NCI-H748 (cell line): Measurements from ENCODE around the gene UGGT2.

Experiments
- DNase-seq: peaks from one replicate; lab custom pipeline; 2025; ENCODE audit not compliant: unreplicated experiment; lab: John Stamatoyannopoulos, UW

The UGGT2 gene, protein sequence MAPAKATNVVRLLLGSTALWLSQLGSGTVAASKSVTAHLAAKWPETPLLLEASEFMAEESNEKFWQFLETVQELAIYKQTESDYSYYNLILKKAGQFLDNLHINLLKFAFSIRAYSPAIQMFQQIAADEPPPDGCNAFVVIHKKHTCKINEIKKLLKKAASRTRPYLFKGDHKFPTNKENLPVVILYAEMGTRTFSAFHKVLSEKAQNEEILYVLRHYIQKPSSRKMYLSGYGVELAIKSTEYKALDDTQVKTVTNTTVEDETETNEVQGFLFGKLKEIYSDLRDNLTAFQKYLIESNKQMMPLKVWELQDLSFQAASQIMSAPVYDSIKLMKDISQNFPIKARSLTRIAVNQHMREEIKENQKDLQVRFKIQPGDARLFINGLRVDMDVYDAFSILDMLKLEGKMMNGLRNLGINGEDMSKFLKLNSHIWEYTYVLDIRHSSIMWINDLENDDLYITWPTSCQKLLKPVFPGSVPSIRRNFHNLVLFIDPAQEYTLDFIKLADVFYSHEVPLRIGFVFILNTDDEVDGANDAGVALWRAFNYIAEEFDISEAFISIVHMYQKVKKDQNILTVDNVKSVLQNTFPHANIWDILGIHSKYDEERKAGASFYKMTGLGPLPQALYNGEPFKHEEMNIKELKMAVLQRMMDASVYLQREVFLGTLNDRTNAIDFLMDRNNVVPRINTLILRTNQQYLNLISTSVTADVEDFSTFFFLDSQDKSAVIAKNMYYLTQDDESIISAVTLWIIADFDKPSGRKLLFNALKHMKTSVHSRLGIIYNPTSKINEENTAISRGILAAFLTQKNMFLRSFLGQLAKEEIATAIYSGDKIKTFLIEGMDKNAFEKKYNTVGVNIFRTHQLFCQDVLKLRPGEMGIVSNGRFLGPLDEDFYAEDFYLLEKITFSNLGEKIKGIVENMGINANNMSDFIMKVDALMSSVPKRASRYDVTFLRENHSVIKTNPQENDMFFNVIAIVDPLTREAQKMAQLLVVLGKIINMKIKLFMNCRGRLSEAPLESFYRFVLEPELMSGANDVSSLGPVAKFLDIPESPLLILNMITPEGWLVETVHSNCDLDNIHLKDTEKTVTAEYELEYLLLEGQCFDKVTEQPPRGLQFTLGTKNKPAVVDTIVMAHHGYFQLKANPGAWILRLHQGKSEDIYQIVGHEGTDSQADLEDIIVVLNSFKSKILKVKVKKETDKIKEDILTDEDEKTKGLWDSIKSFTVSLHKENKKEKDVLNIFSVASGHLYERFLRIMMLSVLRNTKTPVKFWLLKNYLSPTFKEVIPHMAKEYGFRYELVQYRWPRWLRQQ (N-terminal part only)

DNA sequence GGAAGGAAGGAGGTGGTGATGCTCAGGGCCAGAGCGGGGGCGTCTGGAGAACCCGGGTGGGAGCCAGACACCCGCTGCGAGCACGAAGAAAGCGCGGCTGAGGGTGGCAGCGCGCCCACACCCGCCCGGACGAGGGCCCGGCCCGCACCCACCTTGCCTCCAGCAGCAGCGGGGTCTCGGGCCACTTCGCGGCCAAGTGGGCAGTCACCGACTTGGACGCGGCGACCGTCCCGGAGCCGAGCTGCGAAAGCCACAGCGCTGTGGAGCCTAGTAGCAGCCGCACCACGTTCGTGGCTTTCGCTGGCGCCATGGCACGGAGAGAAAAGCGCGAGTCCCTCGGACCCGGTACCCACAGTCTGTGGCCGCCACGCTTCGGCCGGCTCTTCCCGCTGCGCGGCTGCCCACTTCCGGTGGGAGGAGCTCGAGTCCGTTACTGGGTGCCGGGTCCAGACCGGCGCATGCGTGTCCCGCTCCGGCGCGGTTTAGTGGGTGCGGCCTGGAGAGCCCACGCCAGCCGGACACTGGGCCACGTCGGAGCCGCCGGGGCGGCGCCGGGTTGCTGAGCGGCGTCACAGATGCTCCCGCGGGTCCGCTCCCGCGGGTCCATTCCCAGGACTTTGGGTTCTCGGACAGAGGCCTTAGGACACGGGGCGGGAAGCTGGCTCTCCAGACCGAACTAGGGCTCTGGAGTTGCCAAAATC, at the start of gene UGGT2:
UGGT2 (minus strand) TSS at position 399 of the 701 bp plus-strand sequence; CDS start at position 310, 89 bp downstream.
- peak; percentile 94 for DNase-seq

DNA sequence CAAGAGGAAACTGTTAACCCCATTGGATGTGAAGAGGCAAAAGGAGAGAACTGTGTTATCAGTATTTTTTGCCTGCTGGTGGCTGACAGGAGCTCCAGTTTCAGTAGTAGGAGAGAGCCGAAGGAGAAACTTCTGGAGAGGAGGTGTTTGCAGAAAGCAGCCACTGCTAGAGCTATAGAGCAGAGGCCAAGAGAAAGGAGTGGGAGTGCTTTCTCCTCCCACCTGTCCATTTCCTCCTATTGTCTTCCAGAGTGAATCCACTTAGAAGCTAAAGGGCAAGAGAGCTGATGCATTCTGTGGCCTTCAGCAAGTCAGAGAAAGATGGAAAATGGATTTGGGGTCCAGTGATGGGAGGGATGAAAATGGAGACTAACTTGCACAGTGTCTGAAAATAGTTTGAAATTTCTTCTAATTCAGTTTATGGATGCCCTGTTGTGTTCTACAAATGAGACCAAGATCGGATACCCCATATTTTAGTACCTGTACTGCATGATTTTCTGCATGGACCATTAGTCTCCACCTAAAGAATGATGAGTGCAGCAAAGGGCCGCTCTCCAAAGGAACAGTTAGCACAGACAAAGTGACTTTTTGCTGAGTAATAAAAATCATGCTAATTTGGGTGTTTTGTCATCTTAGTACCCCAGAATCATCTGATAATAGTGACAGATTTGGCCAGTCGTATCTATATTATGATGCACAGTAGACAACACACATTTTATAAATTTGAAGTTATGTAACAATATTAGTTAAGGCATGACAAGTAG, 47.4 kb upstream of the UGGT2 start:
- DNase-seq = no peak

- no peak for DNase-seq
Measured at GRCh38 chr13:96093296-96094006, 40.2 kb upstream of the UGGT2 start.

GRCh38 chr13:96091164-96092117, 38.2 kb upstream of the UGGT2 start:
- DNase-seq = peak; percentile 56

DNA sequence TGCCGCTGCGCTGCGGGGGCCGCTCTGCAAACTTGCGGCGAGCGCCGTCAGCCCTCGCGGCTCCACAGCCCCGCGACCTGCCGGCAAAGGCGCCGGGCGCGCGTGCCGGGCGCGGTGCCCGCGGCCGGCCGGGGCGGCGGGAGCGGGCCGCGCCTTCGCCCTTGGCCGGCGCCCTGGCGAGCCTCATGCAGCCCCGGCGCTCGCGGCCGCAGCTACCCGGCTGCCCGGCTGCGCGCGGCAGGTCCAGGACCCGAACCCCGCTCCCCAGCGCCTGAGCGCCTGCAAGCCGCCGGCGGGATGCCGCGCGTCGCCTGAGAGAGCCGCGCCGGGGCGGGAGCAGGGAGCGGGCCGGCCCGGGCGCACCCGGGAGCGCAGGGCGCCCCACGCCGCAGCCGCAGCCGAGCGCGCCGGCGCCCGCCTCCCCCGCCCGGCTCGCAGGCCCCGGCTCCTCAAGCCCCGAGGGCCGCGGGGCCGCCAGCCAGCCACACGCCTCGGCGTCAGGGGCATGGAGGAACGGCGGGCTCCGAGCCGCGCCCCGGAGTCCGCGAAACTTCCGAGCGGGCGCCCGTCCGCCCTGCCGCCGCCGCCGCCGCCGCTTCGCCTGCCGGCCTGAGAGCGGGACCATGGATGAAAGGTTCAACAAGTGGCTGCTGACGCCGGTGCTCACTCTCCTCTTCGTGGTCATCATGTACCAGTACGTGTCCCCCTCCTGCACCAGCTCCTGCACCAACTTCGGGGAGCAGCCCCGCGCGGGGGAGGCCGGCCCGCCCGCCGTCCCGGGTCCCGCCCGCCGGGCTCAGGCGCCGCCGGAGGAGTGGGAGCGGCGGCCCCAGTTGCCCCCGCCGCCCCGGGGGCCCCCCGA, 37.3 kb upstream of the UGGT2 start:
- DNase-seq = peak; percentile 74

GRCh38 chr13:96089749-96090239, 36.6 kb upstream of the UGGT2 start, which contains the start of gene HS6ST3:
HS6ST3 (plus strand) TSS chr13:96090107.
- peak; percentile 79 for DNase-seq

DNA sequence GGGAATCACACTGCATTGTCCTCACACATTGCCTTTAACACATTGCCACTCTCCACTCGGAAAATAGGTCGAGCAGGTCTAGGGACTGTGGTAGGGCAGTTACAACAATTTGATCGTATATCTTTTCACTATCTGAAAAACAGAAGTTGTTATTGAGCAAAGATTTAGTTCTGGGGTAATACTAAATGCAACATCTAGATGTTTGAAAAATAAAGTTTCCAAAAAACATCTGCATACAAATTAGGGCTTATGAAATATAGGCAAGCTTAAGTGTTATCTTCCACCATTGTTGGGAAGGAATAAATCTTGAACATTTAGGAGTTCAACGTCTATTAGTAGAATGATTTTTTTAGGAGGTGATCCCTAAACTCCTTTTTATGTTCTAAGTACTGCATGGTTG, 35.9 kb upstream of the UGGT2 start:
- no peak for DNase-seq

DNA sequence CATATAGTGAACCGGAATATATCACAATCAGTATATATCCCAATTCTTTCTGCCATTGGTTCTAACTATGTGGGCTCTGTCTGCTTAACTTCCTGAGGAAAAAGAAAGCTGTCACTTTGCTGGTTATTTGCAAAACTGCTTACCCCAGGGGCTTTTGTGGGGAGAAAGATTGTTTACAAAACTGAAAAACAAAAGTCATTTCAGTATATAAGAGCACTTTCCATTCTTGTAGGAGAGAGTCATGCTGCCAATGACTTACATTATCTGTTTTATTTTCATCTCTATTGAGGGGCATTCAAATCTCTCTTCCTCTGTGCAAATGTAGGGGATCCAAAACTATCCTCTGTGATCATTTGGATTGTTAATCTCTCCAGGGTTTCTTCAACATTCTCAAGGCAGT, 33.5 kb upstream of the UGGT2 start:
- DNase-seq = no peak

DNA sequence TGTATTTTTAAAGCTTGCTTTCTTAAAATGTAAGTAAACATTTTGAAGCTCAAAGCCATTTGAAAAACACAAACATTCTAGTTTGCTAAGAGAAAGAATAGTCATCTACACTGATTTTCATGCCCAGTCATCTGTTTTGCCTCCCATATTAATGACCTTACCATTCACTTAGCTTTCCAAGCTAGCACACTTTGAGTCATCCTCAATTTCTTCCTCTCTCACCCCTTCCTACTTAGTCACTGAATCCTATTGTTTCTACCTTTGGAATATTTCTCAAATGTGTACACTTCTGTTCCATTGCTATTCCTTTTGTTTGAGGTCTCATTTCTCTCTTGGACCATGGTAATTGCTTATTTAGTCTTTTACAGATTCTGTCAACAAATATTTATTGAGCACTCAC, 29.4 kb upstream of the UGGT2 start:
- no peak for DNase-seq

GRCh38 chr13:96081888-96082287, 28.7 kb upstream of the UGGT2 start:
- no peak for DNase-seq

DNA sequence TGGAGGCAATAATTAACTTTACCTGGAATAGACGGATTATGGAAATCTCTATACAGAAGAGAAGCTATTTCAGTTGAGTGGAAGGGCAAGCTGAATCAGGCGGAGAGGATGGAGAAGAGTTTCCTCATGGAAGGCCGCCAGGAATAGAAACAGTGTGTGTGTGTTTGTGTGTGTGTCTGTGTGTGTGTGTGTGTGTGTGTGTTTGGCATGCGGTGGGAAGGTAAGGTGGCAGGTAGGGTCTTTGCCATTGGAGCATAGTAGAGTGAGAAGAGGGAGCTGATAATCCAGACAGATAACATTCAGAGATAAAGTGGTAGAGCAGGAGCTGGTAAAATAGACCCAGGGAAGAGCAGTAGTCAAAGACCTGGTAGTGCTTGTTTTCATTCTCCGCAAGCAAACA, 27.5 kb upstream of the UGGT2 start:
- DNase-seq = no peak

GRCh38 chr13:96075953-96076543, 22.8 kb upstream of the UGGT2 start:
- peak; percentile 9 for DNase-seq

DNA sequence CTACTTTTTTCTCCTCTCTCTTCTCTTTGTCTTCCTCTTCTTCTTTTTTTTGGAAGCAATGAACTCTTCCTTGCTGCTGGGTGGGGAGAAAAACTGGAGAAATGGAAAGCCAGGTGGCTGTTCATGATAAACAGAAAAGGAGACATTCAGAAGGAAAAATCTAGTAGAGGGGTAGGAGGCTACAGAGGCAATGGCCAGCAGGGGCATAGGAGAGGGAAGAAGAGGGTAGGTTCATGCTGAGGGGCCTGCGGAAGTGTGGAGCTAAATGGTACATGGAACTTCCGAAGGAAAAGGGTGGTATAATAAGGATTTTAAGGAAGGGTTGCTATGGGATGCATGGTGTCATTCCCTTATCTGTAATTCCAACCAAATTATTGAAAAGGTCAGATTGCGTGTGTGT, 19.2 kb upstream of the UGGT2 start:
- no peak for DNase-seq

DNA sequence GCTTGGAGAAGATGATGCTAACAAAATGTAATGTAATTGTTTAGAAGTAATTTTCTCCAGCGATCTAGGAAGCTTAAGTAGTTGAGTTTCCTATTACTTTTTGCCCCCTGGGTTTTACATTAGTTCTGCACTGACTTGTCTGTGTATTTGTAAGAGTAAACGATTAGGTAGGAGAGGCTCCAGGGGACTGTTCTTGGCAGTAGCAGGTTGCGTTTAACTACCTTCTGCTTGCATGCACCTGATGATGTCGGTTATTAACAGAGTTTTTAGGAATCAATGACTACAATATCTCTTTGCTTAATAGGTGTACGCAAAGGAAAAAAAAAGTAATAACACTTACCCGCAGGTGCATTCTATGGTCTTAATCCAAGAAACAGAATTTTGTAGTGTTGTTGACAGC, 18.3 kb upstream of the UGGT2 start:
- DNase-seq = peak; percentile 19

DNA sequence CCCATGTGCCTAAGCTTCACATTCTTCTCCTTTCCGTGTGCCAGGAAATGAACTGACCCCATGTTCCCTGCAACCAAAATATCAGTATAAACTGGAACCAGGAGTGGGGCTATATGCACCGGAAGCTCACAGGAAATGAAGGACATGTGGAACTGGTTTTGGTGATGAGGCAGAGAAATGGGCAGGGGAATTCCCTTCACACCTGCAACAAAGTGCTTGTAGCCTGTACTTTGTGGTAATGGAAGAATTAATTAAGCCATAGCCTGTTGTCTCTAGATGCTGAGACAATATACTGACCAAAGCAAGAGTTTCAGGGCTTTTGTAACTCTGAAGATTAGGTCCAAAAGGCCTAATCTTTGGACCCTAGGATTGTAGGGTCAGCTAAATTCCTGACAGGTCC, 15.5 kb upstream of the UGGT2 start:
- no peak for DNase-seq

- no peak for DNase-seq
Measured at GRCh38 chr13:96065849-96066248, 12.6 kb upstream of the UGGT2 start.

DNA sequence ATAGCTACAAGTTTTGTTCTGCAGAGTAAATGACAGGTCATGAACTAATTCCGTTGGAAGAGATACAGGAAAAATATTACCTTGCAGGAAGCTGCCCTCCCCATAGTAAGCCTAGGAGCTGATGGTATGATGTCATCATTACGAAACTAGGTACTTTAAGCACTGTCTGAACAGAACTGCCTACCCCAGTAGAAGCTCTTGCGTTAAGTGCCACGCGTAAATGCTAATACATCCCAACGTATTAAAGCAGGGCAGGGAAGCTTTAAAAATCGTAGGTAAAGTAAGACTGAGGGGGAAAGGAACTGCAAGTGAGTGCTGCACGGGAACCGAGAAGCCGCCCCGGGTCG, 572 bp downstream of the UGGT2 start:
- peak; percentile 68 for DNase-seq
